Bone marrow (tissue), 2 donors: ENCODE data around the gene CDKN2AIP.

Experiments
- DNase-seq, 2 donors: peaks; one replicate each; lab custom pipeline; 2025; lab: John Stamatoyannopoulos, UW

Gene CDKN2AIP, protein sequence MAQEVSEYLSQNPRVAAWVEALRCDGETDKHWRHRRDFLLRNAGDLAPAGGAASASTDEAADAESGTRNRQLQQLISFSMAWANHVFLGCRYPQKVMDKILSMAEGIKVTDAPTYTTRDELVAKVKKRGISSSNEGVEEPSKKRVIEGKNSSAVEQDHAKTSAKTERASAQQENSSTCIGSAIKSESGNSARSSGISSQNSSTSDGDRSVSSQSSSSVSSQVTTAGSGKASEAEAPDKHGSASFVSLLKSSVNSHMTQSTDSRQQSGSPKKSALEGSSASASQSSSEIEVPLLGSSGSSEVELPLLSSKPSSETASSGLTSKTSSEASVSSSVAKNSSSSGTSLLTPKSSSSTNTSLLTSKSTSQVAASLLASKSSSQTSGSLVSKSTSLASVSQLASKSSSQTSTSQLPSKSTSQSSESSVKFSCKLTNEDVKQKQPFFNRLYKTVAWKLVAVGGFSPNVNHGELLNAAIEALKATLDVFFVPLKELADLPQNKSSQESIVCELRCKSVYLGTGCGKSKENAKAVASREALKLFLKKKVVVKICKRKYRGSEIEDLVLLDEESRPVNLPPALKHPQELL

DNA sequence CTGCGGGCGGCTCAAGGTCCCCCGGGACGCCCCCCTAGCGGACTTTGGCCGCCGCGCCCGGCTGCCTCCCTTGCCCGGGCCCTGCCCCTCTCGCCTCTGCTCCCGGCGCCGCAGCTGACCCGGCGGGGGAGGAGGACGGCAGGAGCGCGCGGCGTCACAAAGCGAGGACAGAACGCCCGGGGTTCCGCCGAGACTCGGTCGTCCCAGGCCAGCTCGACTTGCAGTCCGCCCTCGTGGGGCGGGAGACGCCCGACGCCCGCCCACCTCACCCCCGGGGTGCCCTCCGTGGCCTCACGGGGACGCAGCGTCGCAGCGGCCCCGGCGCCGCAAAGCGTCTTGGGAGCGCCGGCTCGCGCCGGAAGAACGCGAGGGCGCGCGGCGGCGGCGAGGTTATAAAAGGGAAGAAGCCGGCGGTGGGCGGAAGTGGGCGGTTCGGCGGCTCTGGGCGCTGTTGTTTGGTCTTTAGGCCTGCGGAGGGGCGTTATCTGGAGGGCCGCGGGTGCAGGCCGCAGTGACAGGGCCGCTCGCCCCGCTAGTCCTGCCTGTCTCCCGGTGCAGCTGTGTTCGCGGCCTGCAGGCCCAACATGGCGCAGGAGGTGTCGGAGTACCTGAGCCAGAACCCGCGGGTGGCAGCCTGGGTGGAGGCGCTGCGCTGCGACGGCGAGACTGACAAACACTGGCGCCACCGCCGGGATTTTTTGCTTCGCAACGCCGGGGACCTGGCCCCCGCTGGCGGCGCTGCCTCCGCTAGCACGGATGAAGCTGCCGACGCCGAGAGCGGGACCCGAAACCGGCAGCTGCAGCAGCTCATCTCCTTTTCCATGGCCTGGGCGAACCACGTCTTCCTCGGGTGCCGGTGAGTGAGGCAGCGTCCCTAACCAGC, at the start of gene CDKN2AIP:
TSS of gene CDKN2AIP (plus strand) at position 423 of the 883 bp plus-strand sequence. CDS start at position 585, 162 bp downstream.
- DNase-seq = peak; percentile 85 to 86

DNA sequence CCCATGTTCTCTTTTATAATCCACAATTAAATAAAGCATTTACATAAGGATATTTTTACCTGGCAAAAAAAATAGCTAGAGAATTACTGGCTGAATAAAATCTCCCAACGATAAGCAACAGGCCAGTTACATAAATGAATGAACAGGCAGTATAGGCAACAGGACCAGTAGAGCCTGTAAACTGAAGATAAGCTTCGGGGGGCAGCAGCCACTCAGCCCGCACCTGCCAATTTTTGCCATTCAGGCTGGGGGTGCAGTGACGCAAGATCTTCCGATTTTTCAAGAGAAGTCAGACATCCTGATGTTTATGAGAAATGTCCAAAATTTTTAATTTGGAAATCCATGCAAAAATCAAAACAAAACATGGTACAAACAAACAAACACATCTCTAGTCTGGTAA, 49.0 kb upstream of the CDKN2AIP start:
- no peak for DNase-seq

DNA sequence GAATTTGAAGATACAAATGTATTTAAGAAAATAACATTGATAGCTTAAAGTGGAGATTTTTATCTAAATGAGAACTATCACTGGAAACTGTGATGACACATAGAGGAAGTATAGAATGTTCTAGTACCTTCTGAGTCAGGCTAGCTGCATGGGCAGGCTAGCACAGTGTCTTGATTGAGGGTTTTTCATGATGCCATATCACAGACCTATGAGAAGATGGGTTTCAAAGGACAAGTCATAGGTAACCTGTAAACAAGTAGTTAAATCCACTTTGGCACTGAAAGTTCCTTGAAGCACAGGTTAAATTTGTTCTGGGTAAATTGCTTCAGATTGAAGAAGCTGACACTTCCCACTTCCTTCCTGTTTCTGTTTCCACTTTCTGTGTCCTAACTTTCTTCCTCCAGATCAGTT, 48.2 kb upstream of the CDKN2AIP start:
- peak in 1 of 2 donors; percentile 36 for DNase-seq

DNA sequence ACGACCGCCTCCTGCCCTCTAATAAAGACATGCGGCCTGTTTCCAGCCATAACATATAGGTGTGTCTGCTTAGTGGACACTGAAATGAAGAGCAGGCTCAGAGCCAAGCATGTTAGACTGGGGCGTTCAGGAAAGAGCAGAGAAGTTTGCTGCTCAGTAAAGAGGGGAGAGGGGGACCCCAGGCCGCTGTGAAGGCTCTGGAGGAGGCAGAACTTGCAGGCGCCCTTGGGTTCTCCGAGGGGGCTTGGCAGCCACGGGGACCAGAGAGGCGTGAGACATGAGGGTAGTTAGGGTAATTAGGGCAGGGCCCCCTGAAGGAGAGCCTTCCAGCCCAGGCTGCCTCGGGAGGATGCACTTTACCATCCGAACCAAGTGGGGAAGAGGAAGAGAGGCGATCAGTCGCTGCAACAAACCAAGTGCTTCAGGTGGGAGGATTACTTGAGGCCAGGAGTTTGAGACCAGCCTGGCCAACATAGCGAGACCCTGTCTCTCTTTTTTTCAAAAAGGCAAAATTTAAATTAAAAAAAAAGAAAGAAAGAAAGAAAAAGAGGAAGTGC, 46.6 kb upstream of the CDKN2AIP start:
- no peak for DNase-seq

DNA sequence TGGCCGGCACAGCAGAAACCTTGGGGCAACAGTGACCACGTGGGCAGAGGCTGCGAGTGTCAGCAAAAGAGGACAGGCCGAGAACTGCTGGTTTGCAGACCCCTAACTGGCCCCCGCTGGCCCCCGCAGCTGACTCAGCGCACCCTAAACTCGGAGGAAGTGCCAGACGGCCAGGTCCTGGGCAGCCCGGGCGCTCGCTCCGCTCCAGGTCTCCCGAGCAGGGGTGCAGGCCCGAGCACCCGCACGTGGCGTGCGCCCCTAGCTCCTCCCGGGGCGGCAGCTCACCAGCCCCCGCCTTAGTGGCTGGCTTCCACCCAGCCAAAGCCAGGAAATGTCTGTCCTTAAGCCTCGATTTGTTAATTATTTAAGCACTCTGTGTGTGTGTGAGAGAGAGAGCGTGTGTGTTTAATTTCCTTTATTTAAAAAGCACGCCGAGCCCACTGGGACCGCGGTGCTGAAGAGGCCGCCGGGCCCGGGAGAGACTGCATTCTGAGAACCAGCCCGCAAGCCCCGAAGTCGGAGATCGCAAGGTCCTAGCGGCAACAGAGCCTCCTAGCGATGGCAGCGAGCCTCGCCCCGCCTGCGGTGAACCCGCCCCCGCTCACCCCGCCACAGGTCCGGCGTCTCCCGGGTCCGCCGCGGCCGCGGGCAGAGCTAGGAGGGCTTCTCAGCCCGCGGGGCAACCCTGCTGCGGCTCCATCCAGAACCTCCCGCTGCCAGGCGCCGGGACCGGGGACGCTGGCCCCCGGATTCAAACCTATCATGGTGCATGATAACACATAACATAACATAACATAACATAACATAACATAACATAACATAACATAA, 45.9 kb upstream of the CDKN2AIP start:
- peak; percentile 26 to 48 for DNase-seq

DNA sequence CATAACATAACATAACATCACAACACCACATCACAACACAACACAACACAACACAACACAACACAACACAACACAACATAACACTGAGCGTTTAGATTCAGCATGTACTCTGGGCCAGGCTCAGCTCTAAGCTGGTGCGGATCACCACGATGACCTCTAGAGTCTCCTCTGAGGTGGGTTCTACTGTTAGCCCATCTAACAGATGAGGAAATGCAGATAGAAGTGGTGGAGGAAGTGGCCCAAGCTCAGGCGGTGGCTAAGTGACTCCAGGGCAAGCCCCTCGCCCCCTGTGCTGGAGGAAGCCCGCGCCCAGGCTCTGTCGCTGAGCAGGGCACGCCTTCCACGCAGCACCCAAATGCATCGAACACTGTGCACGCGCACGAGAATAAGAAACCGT, 45.3 kb upstream of the CDKN2AIP start:
- no peak for DNase-seq

DNA sequence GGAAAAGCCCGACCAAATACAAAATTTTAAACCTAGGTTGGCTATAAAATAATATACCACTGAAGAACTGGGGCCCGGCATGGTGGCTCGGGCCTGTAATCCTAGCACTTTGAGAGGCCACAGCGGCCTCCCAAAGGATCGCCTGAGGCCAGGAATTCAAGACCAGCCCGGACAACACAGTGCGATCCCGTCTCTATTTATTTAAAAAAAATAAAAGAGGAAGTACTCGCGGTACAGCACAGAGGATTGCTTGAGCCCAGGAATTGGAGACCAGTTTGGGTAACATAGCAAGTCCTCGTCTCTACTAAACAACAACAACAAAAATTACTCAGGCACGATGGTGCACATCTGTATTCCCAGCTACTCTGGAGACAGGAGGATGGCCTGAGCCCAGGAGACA, 44.8 kb upstream of the CDKN2AIP start:
- DNase-seq = no peak

DNA sequence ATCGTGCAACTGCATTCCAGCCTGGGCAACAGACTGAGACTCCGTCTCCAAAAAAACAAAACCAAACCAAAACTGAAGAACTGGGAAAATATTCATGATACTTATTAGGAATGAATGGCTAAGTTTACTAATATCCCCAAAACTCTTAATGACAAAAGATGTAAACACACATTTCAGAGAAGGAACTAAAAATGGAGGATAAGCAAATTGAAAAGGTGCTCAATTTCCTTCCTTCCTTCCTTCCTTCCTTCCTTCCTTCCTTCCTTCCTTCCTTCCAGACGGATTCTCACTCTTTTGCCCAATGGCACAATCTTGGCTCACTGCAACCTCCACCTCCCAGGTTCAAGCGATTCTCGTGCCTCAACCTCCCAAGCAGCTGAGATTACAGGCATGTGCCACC, 44.4 kb upstream of the CDKN2AIP start:
- no peak for DNase-seq

DNA sequence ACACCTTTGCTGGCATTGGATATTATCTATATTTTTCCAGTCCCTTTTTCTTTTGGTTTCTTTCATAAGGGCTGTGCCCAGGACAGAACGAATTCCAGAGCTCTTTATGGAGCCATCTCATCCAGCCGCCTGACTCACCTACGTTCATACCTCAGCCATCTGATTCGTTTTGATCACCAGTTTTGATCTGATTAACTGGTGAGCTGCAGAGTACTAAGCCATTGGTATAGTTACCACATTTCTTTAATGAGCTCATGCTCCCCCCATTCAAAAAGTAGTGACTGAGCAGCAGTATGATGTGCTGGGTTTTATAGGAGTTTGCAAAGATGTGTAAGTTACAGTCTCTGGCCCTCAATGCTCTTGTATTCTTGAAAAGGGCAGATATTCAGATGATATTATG, 43.0 kb upstream of the CDKN2AIP start:
- DNase-seq = no peak

DNA sequence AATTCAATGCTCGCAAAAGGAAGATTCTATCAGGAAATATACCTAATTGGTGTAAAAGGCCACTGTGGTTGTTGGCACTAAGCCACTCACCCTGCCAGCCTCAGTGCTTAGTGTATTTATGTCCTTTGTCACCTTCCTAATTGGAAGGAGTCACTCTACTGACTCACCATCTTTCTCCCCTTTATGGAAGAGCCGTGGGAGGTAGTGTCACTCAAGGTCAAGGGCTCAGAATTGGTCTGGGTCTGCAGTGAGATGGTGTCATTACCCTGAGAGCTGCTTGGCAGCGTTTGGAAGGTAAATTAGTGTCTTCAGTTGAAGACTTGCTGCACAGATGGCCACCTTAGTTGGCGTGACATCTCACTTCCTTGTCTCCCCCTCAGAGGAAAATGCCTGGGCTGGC, 41.7 kb upstream of the CDKN2AIP start:
- no peak for DNase-seq

DNA sequence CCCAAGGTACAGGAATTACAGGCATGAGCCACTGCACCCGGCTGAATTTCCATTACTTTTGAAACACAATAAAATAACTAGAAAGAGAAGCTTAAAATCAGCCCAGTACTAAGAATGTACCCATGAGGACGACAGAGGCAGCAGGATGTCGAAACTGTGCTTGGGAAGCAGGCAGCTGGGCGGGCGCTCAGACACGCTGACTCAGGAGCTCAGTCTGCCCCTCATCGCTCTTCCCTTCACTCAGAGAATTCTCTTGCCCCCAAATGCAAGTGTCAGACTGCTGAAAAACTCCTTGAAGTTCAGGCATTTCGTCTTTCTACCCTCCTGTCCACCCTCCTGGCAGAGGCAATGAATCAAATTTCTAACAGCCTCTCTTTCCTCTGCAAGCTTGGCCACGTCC, 41.0 kb upstream of the CDKN2AIP start:
- no peak for DNase-seq

DNA sequence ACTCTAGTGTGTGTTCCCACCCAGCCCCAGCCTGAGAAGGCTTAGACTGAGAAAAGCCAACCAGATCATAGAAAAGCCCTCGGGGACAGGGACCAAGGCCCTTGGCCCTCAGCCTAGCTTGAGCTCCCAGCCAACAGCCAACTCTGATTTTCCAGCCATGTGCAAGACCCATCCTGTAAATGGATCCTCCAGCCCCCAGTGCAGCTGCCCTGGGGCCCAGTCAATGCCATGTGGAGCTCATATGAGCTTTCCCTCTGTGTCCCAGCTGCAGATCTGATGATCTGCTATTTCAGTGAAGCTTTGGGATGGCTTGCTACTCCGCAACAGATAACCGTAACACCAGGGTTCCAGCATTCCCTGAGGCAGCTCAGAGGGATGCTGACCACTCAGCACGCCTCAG, 40.5 kb upstream of the CDKN2AIP start:
- DNase-seq = no peak

DNA sequence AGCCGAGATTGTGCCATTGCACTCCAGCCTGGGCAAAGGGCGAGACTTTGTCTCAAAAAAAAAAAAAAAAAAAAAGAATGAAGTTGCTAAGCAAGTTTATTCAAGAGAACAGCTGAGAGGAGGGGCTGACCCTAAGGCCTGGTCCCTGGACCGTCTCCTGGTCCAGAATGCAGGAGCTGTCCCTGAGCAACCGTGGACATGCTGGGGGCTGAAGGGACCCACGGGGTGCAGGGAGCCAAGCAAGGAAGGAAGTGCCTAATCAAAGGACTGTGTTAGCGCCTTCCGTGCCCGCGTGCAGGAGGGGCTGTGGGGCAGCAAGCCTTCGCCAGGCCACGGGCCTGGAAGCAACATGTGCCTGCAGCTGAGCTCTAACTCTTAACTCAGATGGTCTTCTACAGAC, 39.1 kb upstream of the CDKN2AIP start:
- DNase-seq = no peak

DNA sequence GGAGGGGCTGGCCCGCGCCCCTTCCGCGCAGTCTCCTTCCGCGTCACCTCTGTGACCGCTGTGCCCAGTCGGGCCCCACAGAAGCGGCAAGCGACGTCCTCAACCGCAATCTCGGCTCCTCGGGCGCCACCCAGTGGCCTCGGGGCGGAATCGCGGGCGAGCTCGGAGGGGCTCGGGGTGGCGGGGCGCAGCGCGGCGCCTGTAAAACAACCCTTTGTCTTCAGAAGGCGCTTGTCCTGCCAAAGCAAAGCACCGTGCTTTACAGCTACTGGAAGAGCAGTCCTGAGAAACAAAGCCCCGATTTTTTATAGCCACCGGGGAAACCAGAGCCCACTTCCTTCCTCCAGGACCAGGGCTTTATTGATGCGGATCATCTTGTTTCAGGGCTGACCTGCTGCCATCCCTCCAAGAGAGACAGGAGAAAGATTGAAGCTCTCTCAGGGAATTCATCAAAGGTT, 37.3 kb upstream of the CDKN2AIP start:
- DNase-seq = peak; percentile 30 to 67

DNA sequence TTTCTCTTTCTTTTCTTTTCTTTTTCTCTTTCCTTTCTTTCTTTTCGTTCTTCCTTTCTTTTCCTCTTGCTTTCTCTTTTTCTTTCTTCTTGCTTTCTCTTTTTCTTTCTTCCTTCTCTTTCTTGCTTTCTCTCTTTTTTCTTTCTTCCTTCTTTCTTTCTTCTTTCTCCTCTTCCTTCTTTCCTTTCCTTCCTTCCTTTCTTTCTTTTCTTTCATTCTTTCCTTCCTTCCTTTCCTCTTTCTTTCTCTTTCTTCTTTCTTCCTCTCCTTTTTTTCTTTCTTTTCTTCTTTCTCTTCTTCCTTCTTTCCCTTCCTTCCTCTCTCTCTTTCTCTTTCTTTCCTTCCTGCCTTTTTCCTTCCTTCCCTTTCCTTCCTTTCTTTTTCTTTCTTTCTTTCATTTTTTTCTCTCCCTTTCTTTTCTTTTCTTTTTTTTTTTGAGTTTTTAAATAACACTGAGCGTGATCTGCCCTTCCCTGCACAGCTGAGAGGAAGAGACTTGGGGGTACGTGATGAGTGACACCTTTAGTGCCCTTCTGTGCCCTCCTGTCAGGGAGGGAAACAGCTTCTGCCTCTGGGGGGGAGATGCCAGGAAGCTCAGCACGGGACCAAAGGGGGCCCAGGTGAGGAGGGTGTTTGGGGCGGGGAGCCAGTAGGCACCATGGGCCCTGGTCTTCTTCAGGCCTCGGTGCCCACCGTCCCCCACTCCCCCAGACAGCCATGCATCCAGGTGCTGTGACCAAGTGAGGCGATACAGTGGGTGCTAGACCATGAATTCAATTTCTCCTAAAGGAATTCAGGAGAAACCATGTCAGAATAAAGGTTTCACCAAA, 36.6 kb upstream of the CDKN2AIP start:
- DNase-seq = no peak

DNA sequence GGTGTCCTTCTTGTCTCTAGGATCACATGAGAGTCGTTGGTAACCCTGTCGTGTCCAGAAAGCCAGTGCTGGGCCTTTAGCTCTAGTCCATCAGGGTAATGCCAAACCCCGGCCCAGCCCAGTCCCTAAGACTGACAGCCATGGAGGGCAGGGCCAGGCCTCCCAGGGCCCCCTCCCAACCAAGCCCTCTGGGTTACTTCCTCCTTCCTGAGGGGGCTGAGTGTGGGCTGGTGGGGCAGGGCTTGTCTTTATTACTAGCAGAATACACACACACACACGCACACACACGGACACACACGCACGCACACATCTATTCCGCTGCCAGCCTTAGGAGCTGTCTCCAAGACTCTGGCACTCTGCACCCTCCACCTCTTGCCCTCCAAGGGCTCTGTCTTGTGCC, 35.6 kb upstream of the CDKN2AIP start:
- no peak for DNase-seq

DNA sequence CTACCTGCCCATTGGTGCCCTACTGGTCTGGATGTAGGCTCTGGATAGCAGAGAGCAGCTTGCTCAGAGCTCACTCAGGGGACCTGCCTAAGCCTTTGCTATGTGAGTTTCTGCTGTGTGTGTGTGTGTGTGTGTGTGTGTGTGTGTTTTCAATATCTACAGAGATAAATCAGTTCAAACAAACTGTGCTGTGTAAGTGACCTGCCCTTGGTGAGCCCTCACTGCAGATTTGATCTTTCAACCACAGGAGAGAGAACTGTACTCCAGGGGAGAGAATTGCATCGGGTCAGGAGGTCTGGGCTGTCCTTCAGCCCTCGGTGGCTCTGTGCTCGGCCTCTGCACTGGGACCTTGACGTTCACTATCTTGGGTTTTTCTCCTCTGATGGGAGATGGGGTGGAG, 35.0 kb upstream of the CDKN2AIP start:
- no peak for DNase-seq

DNA sequence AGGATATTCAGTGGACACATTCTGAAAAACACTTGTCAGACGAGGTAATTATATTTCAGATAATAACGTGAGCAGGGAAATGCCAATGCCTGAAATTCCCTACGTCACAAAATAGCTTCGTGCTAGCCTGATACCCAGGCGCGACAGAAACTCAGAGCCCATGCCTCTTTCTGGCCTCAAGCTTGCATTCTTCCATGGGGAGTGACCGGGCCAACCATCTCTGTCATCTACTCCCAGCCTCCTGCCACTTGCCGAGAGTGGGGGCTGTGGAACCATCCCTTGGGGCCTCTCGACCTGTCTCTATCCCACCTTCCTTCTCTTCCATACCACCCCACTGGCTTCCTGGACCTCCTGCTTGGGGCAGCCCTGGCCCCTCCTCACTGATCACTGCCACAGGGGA, 34.5 kb upstream of the CDKN2AIP start:
- DNase-seq = no peak

DNA sequence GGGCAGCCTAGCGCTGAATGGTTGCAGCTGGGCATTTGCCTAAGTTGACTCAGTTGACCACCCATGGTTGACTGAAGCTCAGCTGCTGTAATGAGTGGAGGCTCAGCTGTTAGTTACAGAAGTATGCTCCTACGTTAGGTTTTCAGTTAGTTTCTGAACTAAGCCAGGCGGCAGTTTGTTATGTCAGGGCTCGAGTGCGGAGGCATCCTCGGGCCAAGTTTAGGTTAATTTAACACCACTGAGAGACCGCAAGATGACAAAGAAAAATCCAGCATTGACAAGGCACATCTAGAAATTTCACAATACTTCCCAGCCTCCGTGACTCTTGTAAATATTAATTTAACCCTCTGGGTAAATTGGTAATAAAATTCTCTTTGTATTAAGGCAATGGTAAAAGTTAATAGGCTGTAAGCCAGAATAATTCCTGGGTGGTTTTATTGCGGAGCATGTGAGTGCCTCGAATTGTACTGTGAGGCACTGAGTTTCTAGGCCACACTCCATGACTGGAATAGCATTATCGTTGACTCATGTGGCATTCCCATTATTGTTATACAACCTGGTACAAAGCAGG, 33.1 kb upstream of the CDKN2AIP start:
- DNase-seq = no peak

DNA sequence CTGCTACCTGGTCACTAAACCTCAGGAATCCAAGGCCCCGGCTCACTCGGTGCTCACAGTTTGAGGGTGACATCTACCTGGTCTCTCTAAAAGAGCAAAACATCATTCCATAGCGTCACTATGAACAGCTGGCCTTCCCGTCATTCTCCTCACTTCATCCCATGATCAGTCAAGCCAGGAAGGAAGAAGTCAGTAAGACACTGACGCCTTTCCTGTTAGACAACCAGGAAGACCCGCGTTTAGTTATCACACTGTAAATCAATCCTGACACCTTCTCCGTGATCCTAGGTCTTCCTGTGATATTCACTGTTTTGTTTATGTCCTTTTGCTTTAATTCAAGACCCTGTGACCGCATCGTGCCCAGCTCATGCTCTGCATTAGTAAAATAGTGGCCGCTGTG, 31.6 kb upstream of the CDKN2AIP start:
- no peak for DNase-seq
